ENCODE measurements around the gene RHBDD1.

DNA sequence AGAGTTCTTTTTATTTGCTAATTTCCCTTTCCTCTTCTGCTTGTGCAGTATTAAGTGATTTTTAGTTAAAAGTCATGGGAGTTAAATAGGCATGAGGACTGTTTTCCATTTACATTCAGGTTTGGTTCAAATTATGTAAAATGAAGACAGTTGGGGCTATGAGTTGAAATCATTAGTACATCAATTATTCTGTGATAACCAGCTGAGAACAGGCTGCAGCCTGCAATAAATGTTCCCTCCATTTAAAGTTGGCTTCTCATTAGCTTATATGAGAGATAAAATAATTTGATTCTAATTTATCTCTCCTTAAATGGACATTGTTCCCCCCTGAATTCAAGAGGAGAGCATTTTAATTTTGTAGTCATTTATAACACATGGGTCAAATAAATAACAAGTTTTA lies 48.3 kb downstream of the RHBDD1 start:
- TF ChIP-seq EZH2 (IDR thresholded peaks at IDR 0.05; ENCODE audit: insufficient read depth, poor library complexity, severe bottlenecking) (no peak), EZH2phosphoT487 (IDR thresholded peaks at IDR 0.05; ENCODE audit: insufficient read depth, low read depth) (no peak)

Data from GM23248 (cell line).